Measurements from ENCODE around the gene ARID5B. TPM values are rescaled to one million over a fixed set of nuclear protein-coding genes. Genes with fewer than 3 reads are reported as not detected.

The ARID5B gene
- total RNA-seq, 1 experiment from 2014 or later = 0.04 TPM

DNA sequence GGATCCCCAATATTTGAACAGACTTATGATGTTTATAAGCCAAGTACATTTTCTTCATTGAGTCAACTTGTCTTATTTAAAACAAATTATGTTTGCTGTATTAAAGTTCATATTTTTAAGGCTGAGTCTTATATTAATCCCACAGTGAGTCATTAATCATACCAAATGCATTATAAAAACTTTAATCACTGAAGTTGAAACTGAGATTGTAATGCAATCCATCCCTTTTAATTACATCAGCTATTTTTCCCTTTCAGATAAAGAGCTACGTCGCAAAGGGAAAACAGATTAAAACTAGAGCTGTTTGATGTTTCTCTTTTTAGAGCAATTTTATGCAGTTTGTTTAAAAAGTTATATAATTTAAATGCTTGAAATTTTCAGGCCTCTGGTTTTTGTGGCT is 183.0 kb downstream of the ARID5B start:
- H3K9me3 Mint-ChIP-seq = no peaks in the 10 kb centered on the region
- no peak for DNase-seq
- Histone ChIP-seq H3K4me2 (ENCODE audit: insufficient read depth, insufficient read length, low read length) (no peak overlapping the region), H4K91ac (ENCODE audit: insufficient read length, low read depth, low read length) (no peak overlapping the region), H2BK15ac (ENCODE audit: low read depth, low read length) (no peak overlapping the region), H3K4me1 (ENCODE audit: insufficient read depth, low read length) (no peaks in the 10 kb centered on the region), H3K79me2 (ENCODE audit: insufficient read depth, low read length) (no peaks in the 10 kb centered on the region), H4K20me1 (ENCODE audit: control insufficient read depth, insufficient read depth, insufficient read length) (no peaks in the 10 kb centered on the region), H2BK120ac (ENCODE audit: low read depth, low read length, poor library complexity, severe bottlenecking) (no peak overlapping the region), H4K8ac (replicated peaks; ENCODE audit: insufficient read length, low read depth, low read length) (no peak overlapping the region), H2AK5ac (ENCODE audit: insufficient read length, low read length) (no peak overlapping the region), H3K23ac (ENCODE audit: insufficient read length, low read depth, low read length) (no peak overlapping the region), H3K4ac (ENCODE audit: low read depth, low read length) (no peak overlapping the region), H2BK5ac (ENCODE audit: insufficient read length, low read length) (no peak overlapping the region), H2BK12ac (ENCODE audit: insufficient read length, low read depth, low read length) (no peak overlapping the region), H3K9ac (ENCODE audit: extremely low read depth, insufficient read length, low read length) (no peak overlapping the region), H3T11ph (ENCODE audit: low read length) (no peak overlapping the region), H3K14ac (ENCODE audit: insufficient read depth, low read length) (no peak overlapping the region), H3K27ac (ENCODE audit: insufficient read length, low read depth, low read length) (no peak overlapping the region), H4K5ac (ENCODE audit: insufficient read length, low read depth, low read length) (no peak overlapping the region), H3K79me1 (ENCODE audit: insufficient read depth, low read depth, low read length, poor library complexity, severe bottlenecking) (no peaks in the 10 kb centered on the region), H3K9me3 (ENCODE audit: control insufficient read depth, low read depth, low read length) (no peaks in the 10 kb centered on the region), H3K27me3 (ENCODE audit: insufficient read depth, low read length) (no peaks in the 10 kb centered on the region), H2AFZ (ENCODE audit: low read length) (no peak overlapping the region), H2BK20ac (ENCODE audit: low read depth, low read length, poor library complexity, severe bottlenecking) (no peak overlapping the region), H3K56ac (ENCODE audit: insufficient read length, low read depth, low read length) (no peak overlapping the region), H3K23me2 (ENCODE audit: insufficient read length, low read depth, low read length, poor library complexity, severe bottlenecking) (no peaks in the 10 kb centered on the region), H3K18ac (ENCODE audit: insufficient read length, low read depth, low read length) (no peak overlapping the region)
- TF ChIP-seq, protein P1, sequence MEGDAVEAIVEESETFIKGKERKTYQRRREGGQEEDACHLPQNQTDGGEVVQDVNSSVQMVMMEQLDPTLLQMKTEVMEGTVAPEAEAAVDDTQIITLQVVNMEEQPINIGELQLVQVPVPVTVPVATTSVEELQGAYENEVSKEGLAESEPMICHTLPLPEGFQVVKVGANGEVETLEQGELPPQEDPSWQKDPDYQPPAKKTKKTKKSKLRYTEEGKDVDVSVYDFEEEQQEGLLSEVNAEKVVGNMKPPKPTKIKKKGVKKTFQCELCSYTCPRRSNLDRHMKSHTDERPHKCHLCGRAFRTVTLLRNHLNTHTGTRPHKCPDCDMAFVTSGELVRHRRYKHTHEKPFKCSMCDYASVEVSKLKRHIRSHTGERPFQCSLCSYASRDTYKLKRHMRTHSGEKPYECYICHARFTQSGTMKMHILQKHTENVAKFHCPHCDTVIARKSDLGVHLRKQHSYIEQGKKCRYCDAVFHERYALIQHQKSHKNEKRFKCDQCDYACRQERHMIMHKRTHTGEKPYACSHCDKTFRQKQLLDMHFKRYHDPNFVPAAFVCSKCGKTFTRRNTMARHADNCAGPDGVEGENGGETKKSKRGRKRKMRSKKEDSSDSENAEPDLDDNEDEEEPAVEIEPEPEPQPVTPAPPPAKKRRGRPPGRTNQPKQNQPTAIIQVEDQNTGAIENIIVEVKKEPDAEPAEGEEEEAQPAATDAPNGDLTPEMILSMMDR (conservative IDR thresholded peaks at IDR 0.05) = no peak
- H3K4me3 Mint-ChIP-seq = no peak overlapping the region
- H3K4me1 Mint-ChIP-seq = no peaks in the 10 kb centered on the region
- no peaks in the 10 kb centered on the region for H3K36me3 Mint-ChIP-seq (ENCODE audit: insufficient read depth in 1 of 3, low read depth in 3 of 3)
- WGBS (ENCODE audit: extremely low coverage, insufficient read length, low lambda C conversion rate) = no CpG with 5 or more reads among the region's 2 CpGs
- H3K27ac Mint-ChIP-seq = no peak overlapping the region
- H3K27me3 Mint-ChIP-seq (ENCODE audit: low read depth) = no peaks in the 10 kb centered on the region
